Measurements from ENCODE around the gene ERF.

Gene ERF

GRCh38 chr19:42200116-42200715, 54.7 kb downstream of the ERF start:
- Mint-ChIP-seq H3K9me3 (peaks cover 2% of the 10 kb centered on the region), H3K27ac (no peak overlapping the region), H3K4me1 (no peaks in the 10 kb centered on the region), H3K4me3 (no peak overlapping the region), H3K36me3 (ENCODE audit: low read depth) (peaks cover 53% of the 10 kb centered on the region), H3K27me3 (ENCODE audit: low read depth) (no peaks in the 10 kb centered on the region)
- TF ChIP-seq CTCF (IDR thresholded peaks at IDR 0.05; ENCODE audit: unreplicated experiment in 3 of 3) = no peak

- Mint-ChIP-seq H3K27me3 (ENCODE audit: low read depth) (no peaks in the 10 kb centered on the region), H3K27ac (no peak overlapping the region), H3K9me3 (peaks cover 2% of the 10 kb centered on the region), H3K4me1 (no peaks in the 10 kb centered on the region), H3K4me3 (no peak overlapping the region), H3K36me3 (ENCODE audit: low read depth) (peaks cover 46% of the 10 kb centered on the region)
- TF ChIP-seq CTCF (IDR thresholded peaks at IDR 0.05; ENCODE audit: unreplicated experiment in 3 of 3) = no peak
These were observed 55.4 kb downstream of the ERF start for GRCh38 chr19:42199440-42200115.

- TF ChIP-seq CTCF (IDR thresholded peaks at IDR 0.05; ENCODE audit: unreplicated experiment in 3 of 3) = no peak
- Mint-ChIP-seq H3K4me1 (no peaks in the 10 kb centered on the region), H3K27me3 (ENCODE audit: low read depth) (peaks cover 4% of the 10 kb centered on the region), H3K9me3 (peaks cover 2% of the 10 kb centered on the region), H3K36me3 (ENCODE audit: low read depth) (peaks cover 46% of the 10 kb centered on the region), H3K4me3 (no peak overlapping the region), H3K27ac (no peak overlapping the region)
These were observed 56.1 kb downstream of the ERF start for GRCh38 chr19:42198676-42199439.
